Measurements from ENCODE around the gene NR1D1.

DNA sequence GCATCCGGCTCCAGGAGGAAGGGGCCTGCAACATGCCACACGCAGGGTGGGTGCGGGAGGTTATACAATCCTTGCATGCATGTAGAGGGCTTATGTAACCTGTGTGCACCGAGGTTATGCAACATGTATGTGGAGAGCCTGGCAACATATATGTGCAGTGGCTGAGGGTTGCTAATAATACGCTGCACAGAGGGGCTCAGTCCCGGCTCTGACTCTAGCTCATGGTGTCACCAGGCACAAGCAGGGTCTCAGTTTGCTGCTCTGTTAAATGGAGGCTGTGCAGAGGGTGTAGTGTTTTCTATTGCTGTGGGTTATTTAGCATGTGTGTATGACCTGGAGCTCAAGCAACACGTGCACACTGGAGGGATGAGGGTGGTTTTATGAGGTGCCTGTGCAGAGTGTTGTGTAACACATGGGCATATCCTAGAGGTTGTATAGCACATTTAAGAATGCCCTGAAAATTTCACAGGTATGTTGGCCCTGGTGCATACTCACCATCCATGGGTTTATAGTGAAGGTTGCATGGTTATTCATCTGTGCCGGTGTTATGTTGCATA is 24.4 kb downstream of the NR1D1 start:
- TF ChIP-seq, protein P1, sequence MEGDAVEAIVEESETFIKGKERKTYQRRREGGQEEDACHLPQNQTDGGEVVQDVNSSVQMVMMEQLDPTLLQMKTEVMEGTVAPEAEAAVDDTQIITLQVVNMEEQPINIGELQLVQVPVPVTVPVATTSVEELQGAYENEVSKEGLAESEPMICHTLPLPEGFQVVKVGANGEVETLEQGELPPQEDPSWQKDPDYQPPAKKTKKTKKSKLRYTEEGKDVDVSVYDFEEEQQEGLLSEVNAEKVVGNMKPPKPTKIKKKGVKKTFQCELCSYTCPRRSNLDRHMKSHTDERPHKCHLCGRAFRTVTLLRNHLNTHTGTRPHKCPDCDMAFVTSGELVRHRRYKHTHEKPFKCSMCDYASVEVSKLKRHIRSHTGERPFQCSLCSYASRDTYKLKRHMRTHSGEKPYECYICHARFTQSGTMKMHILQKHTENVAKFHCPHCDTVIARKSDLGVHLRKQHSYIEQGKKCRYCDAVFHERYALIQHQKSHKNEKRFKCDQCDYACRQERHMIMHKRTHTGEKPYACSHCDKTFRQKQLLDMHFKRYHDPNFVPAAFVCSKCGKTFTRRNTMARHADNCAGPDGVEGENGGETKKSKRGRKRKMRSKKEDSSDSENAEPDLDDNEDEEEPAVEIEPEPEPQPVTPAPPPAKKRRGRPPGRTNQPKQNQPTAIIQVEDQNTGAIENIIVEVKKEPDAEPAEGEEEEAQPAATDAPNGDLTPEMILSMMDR (IDR thresholded peaks at IDR 0.05): no peak
- no peak for TF ChIP-seq POLR2A (IDR thresholded peaks at IDR 0.05; ENCODE audit: low read depth)
- TF ChIP-seq POLR2AphosphoS5 (IDR thresholded peaks at IDR 0.05): no peak

Data from esophagus muscularis mucosa (tissue), 3 donors.